H1 (cell line): Measurements from ENCODE around the gene PACSIN2. TPM values are rescaled to one million over a fixed set of nuclear protein-coding genes. Genes with fewer than 3 reads are reported as not detected.

Experiments
- CTCF ChIA-PET: fragments of 300-600 bp; sonication (Branson Sonifier 250); formaldehyde crosslinking; loops from one replicate; lab custom pipeline; 2021; ENCODE audit not compliant: partially characterized antibody; lab: Charles Lee
- POLR2A ChIA-PET: fragments of 300-600 bp; sonication (Branson Sonifier 250); formaldehyde crosslinking; loops from one replicate; lab custom pipeline; 2021; ENCODE audit warnings: inconsistent platforms; ENCODE audit not compliant: partially characterized antibody; lab: Charles Lee
- DNase-seq, 2 experiments: peaks; one replicate each; pipeline versions ENCODE4 v3.0.0 to v3.0.0-alpha.2; 2010 to 2022; ENCODE audit warnings: low spot score in 2 of 2, low read depth in 1 of 2, mixed read lengths in 1 of 2
- FAIRE-seq: peaks from 2 replicates; lab custom pipeline; 2011; peaks lifted over from hg19 to GRCh38; lab: Jason Lieb, UNC
- H2AFZ ChIP-seq: 2 replicates; pipeline ENCODE4 v1.8.1; 2012; ENCODE audit warnings: low read length, inconsistent platforms
- H2AK5ac ChIP-seq: 2 replicates; pipeline ENCODE4 v1.6.1; 2013; ENCODE audit warnings: low read depth, low read length
- H2BK120ac ChIP-seq: replicated peaks from 2 replicates; pipeline ENCODE3; 2013; ENCODE audit warnings: low read depth, low read length, inconsistent platforms
- H2BK12ac ChIP-seq: 2 replicates; pipeline ENCODE4 v1.6.1; 2013; ENCODE audit warnings: low read depth, low read length
- H2BK15ac ChIP-seq: 2 replicates; pipeline ENCODE4 v1.6.1; 2013; ENCODE audit warnings: low read length
- H2BK20ac ChIP-seq: 2 replicates; pipeline ENCODE4 v1.6.1; 2013; ENCODE audit warnings: low read length
- H2BK5ac ChIP-seq: 2 replicates; pipeline ENCODE4 v1.6.1; 2013; ENCODE audit warnings: low read depth, low read length
- H3K14ac ChIP-seq: 2 replicates; pipeline ENCODE4 v1.6.1; 2013; ENCODE audit warnings: inconsistent platforms; ENCODE audit not compliant: insufficient read length
- H3K18ac ChIP-seq: 2 replicates; pipeline ENCODE4 v1.6.1; 2013; ENCODE audit warnings: low read length; ENCODE audit errors: extremely low read depth
- H3K23ac ChIP-seq: 2 replicates; pipeline ENCODE4 v1.6.1; 2013; ENCODE audit warnings: inconsistent platforms; ENCODE audit not compliant: insufficient read length
- H3K23me2 ChIP-seq: 2 replicates; pipeline ENCODE4 v1.6.1; 2013; ENCODE audit warnings: low read depth, low read length
- H3K27ac ChIP-seq: 2 replicates; pipeline ENCODE4 v1.6.1; 2011; ENCODE audit warnings: low read depth, low read length, inconsistent platforms
- H3K27me3 ChIP-seq, 4 experiments: replicated peaks in 1 of 4; 1 replicate in 1 of 4; 2 replicates in 3 of 4; pipeline versions ENCODE4 v1.6.1 to v1.8.1; 2011 to 2013; ENCODE audit warnings: low read length in 3 of 4, mild to moderate bottlenecking in 3 of 4, inconsistent platforms in 2 of 4, mixed read lengths in 2 of 4, moderate library complexity in 1 of 4; ENCODE audit not compliant: control insufficient read depth in 3 of 4, insufficient read depth in 3 of 4; ENCODE audit errors: extremely low read depth in 1 of 4
- H3K36me3 ChIP-seq, 4 experiments: 2 replicates each; pipeline versions ENCODE4 v1.6.1 to v1.8.1; 2011 to 2013; ENCODE audit warnings: mild to moderate bottlenecking in 4 of 4, low read length in 3 of 4, moderate library complexity in 2 of 4, control low read depth in 1 of 4, inconsistent platforms in 1 of 4; ENCODE audit not compliant: insufficient read depth in 4 of 4, control insufficient read depth in 2 of 4
- H3K4ac ChIP-seq: replicated peaks from 2 replicates; pipeline ENCODE3; 2013; ENCODE audit warnings: low read length, low read depth, mixed read lengths, inconsistent platforms; ENCODE audit not compliant: insufficient read length
- H3K4me1 ChIP-seq, 4 experiments: replicated peaks in 1 of 4; 1 replicate in 1 of 4; 2 replicates in 3 of 4; pipeline versions ENCODE4 v1.6.1 to v1.8.1; 2011 to 2013; ENCODE audit warnings: low read length in 3 of 4, inconsistent platforms in 2 of 4, mixed read lengths in 1 of 4; ENCODE audit not compliant: insufficient read depth in 4 of 4, control insufficient read depth in 3 of 4
- H3K4me2 ChIP-seq, 2 experiments: 2 replicates each; pipeline versions ENCODE4 v1.6.1 to v1.8.1; 2011 to 2013; ENCODE audit warnings: low read depth in 2 of 2, low read length in 2 of 2, control low read depth in 1 of 2, inconsistent platforms in 1 of 2, mild to moderate bottlenecking in 1 of 2; ENCODE audit not compliant: insufficient read depth in 1 of 2
- H3K4me3 ChIP-seq, 4 experiments: fragments of 200-600, 300-600 bp in 1 of 4; sonication (generic), shearing (Covaris generic), sonication (Bioruptor Twin) in 1 of 4; 2 replicates each; pipeline versions ENCODE4 v1.5.1 to v1.8.1; 2011 to 2016; ENCODE audit warnings: low read length in 4 of 4, low read depth in 3 of 4, control low read depth in 2 of 4, inconsistent platforms in 2 of 4, mild to moderate bottlenecking in 2 of 4, mixed read lengths in 1 of 4, moderate library complexity in 1 of 4; ENCODE audit not compliant: insufficient read depth in 2 of 4; ENCODE audit errors: extremely low read depth in 1 of 4
- H3K56ac ChIP-seq: replicated peaks from 2 replicates; pipeline ENCODE3; 2013; ENCODE audit warnings: low read depth, mild to moderate bottlenecking, mixed read lengths, low read length, inconsistent platforms; ENCODE audit not compliant: insufficient read length
- H3K79me1 ChIP-seq: 2 replicates; pipeline ENCODE4 v1.6.1; 2013; ENCODE audit warnings: low read depth, low read length, control low read depth
- H3K79me2 ChIP-seq, 2 experiments: 2 replicates each; pipeline versions ENCODE4 v1.6.1 to v1.8.1; 2012 to 2013; ENCODE audit warnings: low read length in 2 of 2, mild to moderate bottlenecking in 2 of 2, inconsistent platforms in 1 of 2; ENCODE audit not compliant: insufficient read depth in 2 of 2, control insufficient read depth in 1 of 2
- H3K9ac ChIP-seq, 4 experiments: replicated peaks in 1 of 4; 1 replicate in 1 of 4; 2 replicates in 3 of 4; pipeline versions ENCODE4 v1.6.1 to v1.8.1; 2011 to 2013; ENCODE audit warnings: low read depth in 3 of 4, low read length in 3 of 4, control low read depth in 2 of 4, mild to moderate bottlenecking in 2 of 4, moderate library complexity in 2 of 4, inconsistent platforms in 1 of 4; ENCODE audit errors: extremely low read depth in 1 of 4
- H3K9me3 ChIP-seq, 2 experiments: 2 replicates each; pipeline versions ENCODE4 v1.6.1 to v1.8.1; 2012 to 2013; ENCODE audit warnings: mild to moderate bottlenecking in 2 of 2, moderate library complexity in 2 of 2, control low read depth in 1 of 2, inconsistent platforms in 1 of 2, low read depth in 1 of 2, low read length in 1 of 2, mixed read lengths in 1 of 2; ENCODE audit not compliant: insufficient read depth in 2 of 2
- H4K20me1 ChIP-seq, 2 experiments: replicated peaks in 1 of 2; 2 replicates each; pipeline versions ENCODE3 to v1.8.1; 2011 to 2013; ENCODE audit warnings: inconsistent platforms in 2 of 2, low read length in 2 of 2, mild to moderate bottlenecking in 1 of 2; ENCODE audit not compliant: insufficient read depth in 2 of 2, control insufficient read depth in 1 of 2
- H4K5ac ChIP-seq: 2 replicates; pipeline ENCODE4 v1.6.1; 2013; ENCODE audit warnings: low read length, low read depth, mixed read lengths, inconsistent platforms; ENCODE audit not compliant: insufficient read length
- H4K8ac ChIP-seq: 2 replicates; pipeline ENCODE4 v1.8.0; 2013; ENCODE audit warnings: mild to moderate bottlenecking, moderate library complexity, low read length, inconsistent platforms; ENCODE audit not compliant: insufficient read depth; ENCODE audit errors: extremely low read depth
- H4K91ac ChIP-seq: replicated peaks from 2 replicates; pipeline ENCODE3; 2013; ENCODE audit warnings: low read length, mixed read lengths, inconsistent platforms; ENCODE audit not compliant: insufficient read length
- KDM5A ChIP-seq: fragments of 200-600 bp; IDR thresholded peaks from 2 replicates; pipeline ENCODE4 v1.7.1; 2012; ENCODE audit warnings: mild to moderate bottlenecking, low read length, inconsistent platforms, mixed read lengths
- WGBS, 2 experiments: shearing (Covaris generic) in 1 of 2; methylation state at CpG; one replicate each; pipeline versions ENCODE4 v1.1.6 to v1.1.7; 2013 to 2015; ENCODE audit warnings: low lambda C conversion rate in 2 of 2, mixed read lengths in 2 of 2, inconsistent platforms in 1 of 2, low coverage in 1 of 2, missing lambda C conversion rate in 1 of 2; ENCODE audit not compliant: insufficient replicate concordance in 2 of 2, insufficient coverage in 1 of 2, insufficient read length in 1 of 2; ENCODE audit errors: extremely low coverage in 1 of 2, missing lambda C conversion rate in 1 of 2; 5-methylcytosine and 5-hydroxymethylcytosine counted together
- polyA plus RNA-seq, 7 experiments: library from polyadenylated mRNA; depleted of rRNA in 3 of 7; stranded (reverse) in 5 of 7; unstranded in 2 of 7; fragments of >200 nt in 5 of 7; fragments of 200-250 nt in 2 of 7; gene quantifications; 1 replicate in 5 of 7; 2 replicates in 1 of 7; 4 replicates in 1 of 7; pipeline versions ENCODE4 v1.2.1 to v1.2.3, GENCODE V29; 2011 to 2013; ENCODE audit warnings: missing spikeins in 2 of 7, mixed read lengths in 2 of 7
- total RNA-seq: library from RNA; stranded (reverse); fragmentation: NEBNext Ultra II Directional; extraction: Animal tissue kit (Norgen Biotek cat#: 25700); gene quantifications from 2 replicates; pipeline ENCODE4 v1.2.1, GENCODE V29; 2021

Gene PACSIN2
- total and polyA plus RNA-seq, 2 of the 8 experiments (the other 6 are each of a cell fraction or from before 2014, with no cell fraction given) = 44.8 to 64.2 TPM

DNA sequence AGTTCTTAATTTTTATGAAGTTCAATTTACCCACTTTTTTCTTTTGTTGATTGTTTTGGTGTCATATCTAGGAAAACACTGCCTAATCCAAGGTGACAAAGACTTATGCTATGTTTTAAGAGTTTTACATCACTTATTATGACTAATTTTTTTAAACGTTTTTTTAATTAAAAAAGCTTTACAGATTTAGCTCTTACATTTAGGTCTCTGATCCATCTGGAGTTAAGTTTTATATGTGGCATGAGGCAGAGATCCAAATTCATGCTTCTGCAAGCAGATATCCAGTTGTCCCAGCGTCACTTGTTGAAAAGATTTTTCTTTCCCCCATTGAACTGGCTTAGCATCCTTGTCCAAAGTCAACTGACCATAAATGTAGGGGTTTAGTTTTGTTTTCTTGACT, 72.6 kb downstream of the PACSIN2 start:
- WGBS, 2 experiments = 81% methylated on average over 2 of the region's 2 CpGs; no CpG with 5 or more reads in 1 of the 2 experiments
- TF ChIP-seq KDM5A = no peak

More for the DNA sequence above, 72.6 kb downstream of the PACSIN2 start:
- peaks cover 28% of the 10 kb centered on the region for H3K79me1 ChIP-seq
- H4K5ac ChIP-seq = no peak overlapping the region
- peaks cover 8 to 31% of the 10 kb centered on the region in 2 experiments for H4K20me1 ChIP-seq
- no peak overlapping the region for H3K27ac ChIP-seq
- H2AFZ ChIP-seq = no peak overlapping the region
- H3K56ac ChIP-seq = no peak overlapping the region
- H2BK12ac ChIP-seq = no peak overlapping the region
- no peak overlapping the region for H3K4me2 ChIP-seq
- no peak overlapping the region for H2BK20ac ChIP-seq
- peaks cover 4 to 72% of the 10 kb centered on the region in 2 experiments; a peak in 3 of 4 replicates for H3K79me2 ChIP-seq
- H2BK5ac ChIP-seq = no peak overlapping the region
- no peaks in the 10 kb centered on the region; a peak in 1 of 8 replicates for H3K36me3 ChIP-seq
- no peak overlapping the region for H3K14ac ChIP-seq
- H3K23me2 ChIP-seq = no peaks in the 10 kb centered on the region
- no peak overlapping the region for H2BK15ac ChIP-seq
- no peak overlapping the region for H4K8ac ChIP-seq
- no peak overlapping the region for H4K91ac ChIP-seq
- H3K9ac ChIP-seq = no peak overlapping the region
- POLR2A ChIA-PET = no interaction called here
- H3K23ac ChIP-seq = no peak overlapping the region
- H3K4ac ChIP-seq = no peak overlapping the region
- H3K4me1 ChIP-seq = peaks cover 0 to 12% (median 8%) of the 10 kb centered on the region in 4 experiments
- no peak for DNase-seq
- H3K27me3 ChIP-seq = no peaks in the 10 kb centered on the region
- no peak for FAIRE-seq
- no peak overlapping the region for H3K4me3 ChIP-seq
- CTCF ChIA-PET = interaction anchor here (1.1 kb wide), 1 partner anchor 118 kb away, joined by 3 read pairs; no protein-coding TSS in a partner anchor
- H3K18ac ChIP-seq = no peak overlapping the region
- no peak overlapping the region for H2BK120ac ChIP-seq
- no peak overlapping the region for H2AK5ac ChIP-seq
- no peaks in the 10 kb centered on the region for H3K9me3 ChIP-seq
